PC-3 (cell line): ENCODE results near the gene TRMT112.

ENCODE experiments used
- CTCF ChIP-seq: fragments of 300-600 bp; sonication (generic); conservative IDR thresholded peaks from 2 replicates; pipeline ENCODE4 v1.5.1; 2017; ENCODE audit warnings: antibody characterized with exemption, low read depth, mild to moderate bottlenecking, low read length
- EZH2 ChIP-seq: fragments of 300-600 bp; sonication (generic); IDR thresholded peaks from one replicate; pipeline ENCODE4 v1.6.1; 2017; ENCODE audit warnings: antibody characterized with exemption, mild to moderate bottlenecking, low read length; ENCODE audit not compliant: unreplicated experiment
- EZH2phosphoT487 ChIP-seq: fragments of 300-600 bp; sonication (generic); IDR thresholded peaks from 2 replicates; pipeline ENCODE4 v1.6.1; 2018; ENCODE audit warnings: mild to moderate bottlenecking, antibody characterized with exemption, low read length, borderline replicate concordance

- TF ChIP-seq CTCF, result no peak
- no peak for TF ChIP-seq EZH2phosphoT487
- no peak for TF ChIP-seq EZH2
Observed at GRCh38 chr11:64321026-64321425, 3.7 kb upstream of the TRMT112 start.
